ENCODE measurements around the gene LZTR1. TPM values are rescaled to one million over a fixed set of nuclear protein-coding genes. Genes with fewer than 3 reads are reported as not detected.
"Not testable (repeated sequence)": the region's sequence is repeated elsewhere in the genome, so short reads cannot be mapped to it uniquely, and the experiment has no call there.

Gene LZTR1
- total RNA-seq, 1 donor from 2014 or later = 21.9 TPM

DNA sequence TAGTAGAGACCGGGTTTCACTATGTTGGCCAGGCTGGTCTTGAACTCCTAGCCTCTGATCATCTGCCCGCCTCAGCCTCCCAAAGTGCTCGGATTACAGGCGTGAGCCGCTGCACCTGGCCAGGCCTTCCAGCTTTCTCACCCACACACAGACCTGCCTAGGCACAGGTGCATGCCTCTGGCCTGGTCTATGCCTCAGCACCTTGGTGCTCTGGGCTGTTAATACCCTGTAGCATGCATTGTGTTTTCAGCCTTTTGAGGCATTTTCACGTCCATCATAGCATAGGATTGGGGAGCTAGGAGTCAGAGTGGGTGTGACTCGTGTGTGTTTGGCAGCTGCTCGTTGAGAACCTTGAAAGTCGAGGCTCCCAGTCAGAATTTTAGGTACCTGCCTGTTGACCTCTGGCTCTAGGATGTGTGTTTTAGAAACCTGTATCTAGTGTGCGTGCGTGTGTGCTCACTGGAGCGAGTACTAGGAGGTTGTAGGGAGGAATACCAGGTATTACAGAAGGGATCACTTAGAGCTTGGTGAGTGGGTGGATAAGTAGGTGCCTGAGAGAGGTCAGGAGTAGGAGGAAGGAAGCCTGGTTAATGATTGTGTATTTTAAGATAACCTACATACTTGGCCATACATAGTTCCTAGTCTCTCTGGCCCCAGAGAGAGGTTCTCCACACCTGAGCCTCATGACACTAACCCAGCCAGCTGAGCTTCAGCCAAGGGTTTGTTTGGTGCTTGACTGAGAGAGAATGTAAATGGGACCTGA is 44.9 kb upstream of the LZTR1 start:
- Mint-ChIP-seq H3K27me3 (ENCODE audit: insufficient read depth, low read depth) (peaks cover 3% of the 10 kb centered on the region), H3K36me3 (peaks cover 49% of the 10 kb centered on the region), H3K9me3 (no peaks in the 10 kb centered on the region), H3K4me1 (peaks cover 14% of the 10 kb centered on the region), H3K4me3 (no peak overlapping the region), H3K27ac (no peak overlapping the region)
- no peak overlapping the region for H2AFZ ChIP-seq (replicated peaks)
- H4K20me1 ChIP-seq (ENCODE audit: low read depth) = peaks cover 98% of the 10 kb centered on the region
- TF ChIP-seq EZH2 (IDR thresholded peaks at IDR 0.05) (no peak), EZH2phosphoT487 (IDR thresholded peaks at IDR 0.05) (no peak)
- TF ChIP-seq, protein P1, sequence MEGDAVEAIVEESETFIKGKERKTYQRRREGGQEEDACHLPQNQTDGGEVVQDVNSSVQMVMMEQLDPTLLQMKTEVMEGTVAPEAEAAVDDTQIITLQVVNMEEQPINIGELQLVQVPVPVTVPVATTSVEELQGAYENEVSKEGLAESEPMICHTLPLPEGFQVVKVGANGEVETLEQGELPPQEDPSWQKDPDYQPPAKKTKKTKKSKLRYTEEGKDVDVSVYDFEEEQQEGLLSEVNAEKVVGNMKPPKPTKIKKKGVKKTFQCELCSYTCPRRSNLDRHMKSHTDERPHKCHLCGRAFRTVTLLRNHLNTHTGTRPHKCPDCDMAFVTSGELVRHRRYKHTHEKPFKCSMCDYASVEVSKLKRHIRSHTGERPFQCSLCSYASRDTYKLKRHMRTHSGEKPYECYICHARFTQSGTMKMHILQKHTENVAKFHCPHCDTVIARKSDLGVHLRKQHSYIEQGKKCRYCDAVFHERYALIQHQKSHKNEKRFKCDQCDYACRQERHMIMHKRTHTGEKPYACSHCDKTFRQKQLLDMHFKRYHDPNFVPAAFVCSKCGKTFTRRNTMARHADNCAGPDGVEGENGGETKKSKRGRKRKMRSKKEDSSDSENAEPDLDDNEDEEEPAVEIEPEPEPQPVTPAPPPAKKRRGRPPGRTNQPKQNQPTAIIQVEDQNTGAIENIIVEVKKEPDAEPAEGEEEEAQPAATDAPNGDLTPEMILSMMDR (IDR thresholded peaks at IDR 0.05) = no peak
- H3K27ac ChIP-seq = no peak overlapping the region
- peaks cover 16% of the 10 kb centered on the region for H3K36me3 ChIP-seq
- H3K79me2 ChIP-seq (ENCODE audit: low read depth) = peaks cover 100% of the 10 kb centered on the region
- H3K4me2 ChIP-seq = no peak overlapping the region
- H3K9ac ChIP-seq = no peak overlapping the region
- H3F3A ChIP-seq (ENCODE audit: low read depth) = peaks cover 6% of the 10 kb centered on the region
- no peaks in the 10 kb centered on the region for H3K4me1 ChIP-seq
- H3K9me3 ChIP-seq (ENCODE audit: low read depth) = no peaks in the 10 kb centered on the region
- H3K4me3 ChIP-seq = no peak overlapping the region
- no peaks in the 10 kb centered on the region for H3K27me3 ChIP-seq
- DNase-seq (ENCODE audit: low spot score) = no peak

DNA sequence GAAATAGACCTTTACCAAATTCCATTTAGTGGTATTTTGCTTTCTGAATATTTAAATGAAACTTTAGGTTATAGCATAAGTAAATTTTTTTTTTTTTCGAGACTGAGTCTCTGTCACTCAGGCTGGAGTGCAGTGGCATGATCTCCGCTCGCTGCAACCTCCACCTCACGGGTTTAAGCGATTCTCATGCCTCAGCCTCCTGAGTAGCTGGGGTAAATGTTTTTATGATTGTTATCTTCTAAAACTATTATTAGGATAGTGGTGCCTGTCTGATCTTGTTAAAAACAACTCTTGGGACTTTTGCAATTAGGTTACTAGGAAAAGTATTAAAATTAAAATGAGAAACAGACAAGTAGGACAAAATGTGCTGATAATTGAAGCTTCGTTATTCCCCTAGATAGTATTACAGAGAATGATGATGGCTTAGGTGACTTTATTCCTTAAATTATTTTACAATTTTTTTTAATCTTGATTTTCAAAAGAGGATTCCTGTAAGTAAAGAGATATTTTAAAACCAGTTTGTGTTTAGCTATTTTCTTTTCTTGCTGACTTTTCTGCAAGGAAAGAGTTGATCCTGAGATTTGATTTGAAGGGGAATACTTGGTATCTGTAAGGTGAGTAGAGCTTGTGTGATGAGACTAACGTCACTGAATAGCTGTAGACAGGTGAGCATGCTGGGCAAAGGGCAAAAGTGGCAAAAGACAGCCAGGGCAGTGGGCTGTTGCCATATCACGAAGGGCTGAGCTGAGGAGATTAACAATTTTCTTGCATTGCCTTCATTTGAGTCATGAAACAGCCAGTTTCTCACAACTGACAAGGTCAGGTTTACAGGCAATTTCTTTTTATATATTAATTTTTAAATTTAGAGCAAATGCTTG is 44.1 kb upstream of the LZTR1 start:
- H3K27me3 ChIP-seq = no peaks in the 10 kb centered on the region
- H3K9me3 ChIP-seq (ENCODE audit: low read depth) = no peaks in the 10 kb centered on the region
- H2AFZ ChIP-seq (replicated peaks) = no peak overlapping the region
- no peak overlapping the region for H3K4me2 ChIP-seq
- peaks cover 98% of the 10 kb centered on the region for H4K20me1 ChIP-seq (ENCODE audit: low read depth)
- H3K36me3 ChIP-seq = peaks cover 16% of the 10 kb centered on the region
- H3K36me3 Mint-ChIP-seq = peaks cover 50% of the 10 kb centered on the region
- H3K9ac ChIP-seq = no peak overlapping the region
- H3K79me2 ChIP-seq (ENCODE audit: low read depth) = peaks cover 100% of the 10 kb centered on the region
- peaks cover 3% of the 10 kb centered on the region for H3K27me3 Mint-ChIP-seq (ENCODE audit: insufficient read depth, low read depth)
- H3K27ac Mint-ChIP-seq = no peak overlapping the region
- H3K27ac ChIP-seq = no peak overlapping the region
- DNase-seq (ENCODE audit: low spot score) = no peak
- no peaks in the 10 kb centered on the region for H3K9me3 Mint-ChIP-seq
- no peaks in the 10 kb centered on the region for H3K4me1 ChIP-seq
- TF ChIP-seq EZH2phosphoT487 (IDR thresholded peaks at IDR 0.05) (no peak), EZH2 (IDR thresholded peaks at IDR 0.05) (no peak)
- TF ChIP-seq, protein P1 (IDR thresholded peaks at IDR 0.05) = no peak
- no peak overlapping the region for H3K4me3 Mint-ChIP-seq
- no peak overlapping the region for H3K4me3 ChIP-seq
- H3F3A ChIP-seq (ENCODE audit: low read depth) = peaks cover 6% of the 10 kb centered on the region
- H3K4me1 Mint-ChIP-seq = peaks cover 14% of the 10 kb centered on the region

DNA sequence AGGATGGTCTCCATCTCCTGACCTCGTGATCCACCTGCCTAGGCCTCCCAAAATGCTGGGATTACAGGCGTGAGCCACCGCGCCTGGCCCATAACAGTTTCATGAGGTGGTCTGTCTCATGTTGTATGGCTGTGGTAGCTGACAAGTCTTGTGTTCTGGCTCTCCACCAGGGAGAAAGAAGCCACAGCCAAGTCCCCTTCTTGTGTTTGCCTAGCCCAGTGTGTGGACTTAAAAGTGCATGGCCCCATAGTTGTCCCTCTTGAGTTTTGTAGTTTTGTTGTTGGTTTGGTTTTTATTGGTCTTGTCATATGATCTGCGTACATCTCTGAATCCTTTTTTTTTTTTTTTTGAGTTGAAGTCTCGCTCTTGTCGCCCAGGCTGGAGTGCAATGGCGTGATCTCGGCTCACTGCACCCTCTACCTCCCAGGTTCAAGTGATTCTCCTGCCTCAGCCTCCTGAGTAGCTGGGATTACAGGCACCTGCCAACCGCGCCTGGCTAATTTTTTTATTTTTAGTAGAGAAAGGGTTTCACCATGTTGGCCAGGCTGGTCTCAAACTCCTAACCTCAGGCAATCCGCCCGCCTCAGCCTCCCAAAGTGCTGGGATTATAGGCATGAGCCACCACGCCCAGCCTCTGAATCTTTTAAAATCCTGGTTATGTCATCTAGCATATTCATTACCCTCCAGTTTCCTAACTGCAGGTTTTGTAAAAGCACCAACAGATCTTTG is 42.5 kb upstream of the LZTR1 start:
- Histone ChIP-seq H3K27ac (peak overlapping the region; percentile 11), H4K20me1 (ENCODE audit: low read depth) (peaks cover 98% of the 10 kb centered on the region), H3F3A (ENCODE audit: low read depth) (peaks cover 11% of the 10 kb centered on the region), H3K79me2 (ENCODE audit: low read depth) (peaks cover 100% of the 10 kb centered on the region)
- Mint-ChIP-seq H3K36me3 (peaks cover 49% of the 10 kb centered on the region), H3K4me1 (peaks cover 14% of the 10 kb centered on the region)
- H2AFZ ChIP-seq (replicated peaks); H3K4me1 ChIP-seq; H3K9me3 ChIP-seq (ENCODE audit: low read depth); H3K4me2 ChIP-seq; H3K4me3 ChIP-seq; H3K4me3 Mint-ChIP-seq; DNase-seq (ENCODE audit: low spot score); H3K27me3 Mint-ChIP-seq (ENCODE audit: insufficient read depth, low read depth); H3K27me3 ChIP-seq; H3K36me3 ChIP-seq; H3K27ac Mint-ChIP-seq; H3K9me3 Mint-ChIP-seq; H3K9ac ChIP-seq: not testable (repeated sequence)
